Measurements from ENCODE around the gene RUFY2. TPM values are rescaled to one million over a fixed set of nuclear protein-coding genes. Genes with fewer than 3 reads are reported as not detected.

The RUFY2 gene
- total RNA-seq, 6 donors from 2014 or later = 10.3 to 47.7 (median 15.7) TPM

DNA sequence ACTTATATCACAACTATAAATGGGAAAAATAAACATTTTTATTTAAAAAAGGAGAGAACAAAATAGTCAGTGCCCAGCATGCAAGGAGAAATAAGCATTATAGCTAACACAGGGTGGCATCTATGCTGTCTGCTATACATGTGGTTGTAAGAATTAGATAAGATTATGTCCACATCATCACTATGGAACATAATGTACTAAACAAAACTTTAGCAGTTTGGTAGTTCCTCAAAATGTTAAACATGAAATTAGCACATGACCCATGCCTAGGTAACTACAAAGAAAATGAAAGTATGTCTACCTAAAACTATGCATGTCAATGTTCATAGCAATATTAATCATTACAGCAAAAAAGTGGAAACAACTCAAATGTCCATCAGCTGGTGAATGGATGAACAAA lies 28.7 kb upstream of the RUFY2 start:
- Histone ChIP-seq H3K9me3 (no peaks in the 10 kb centered on the region), H3K27ac (no peak overlapping the region), H3K27me3 (no peaks in the 10 kb centered on the region), H3K4me1 (no peaks in the 10 kb centered on the region), H3K4me3 (no peak overlapping the region), H3K36me3 (no peaks in the 10 kb centered on the region)
- no peak for DNase-seq
- TF ChIP-seq, protein P1, sequence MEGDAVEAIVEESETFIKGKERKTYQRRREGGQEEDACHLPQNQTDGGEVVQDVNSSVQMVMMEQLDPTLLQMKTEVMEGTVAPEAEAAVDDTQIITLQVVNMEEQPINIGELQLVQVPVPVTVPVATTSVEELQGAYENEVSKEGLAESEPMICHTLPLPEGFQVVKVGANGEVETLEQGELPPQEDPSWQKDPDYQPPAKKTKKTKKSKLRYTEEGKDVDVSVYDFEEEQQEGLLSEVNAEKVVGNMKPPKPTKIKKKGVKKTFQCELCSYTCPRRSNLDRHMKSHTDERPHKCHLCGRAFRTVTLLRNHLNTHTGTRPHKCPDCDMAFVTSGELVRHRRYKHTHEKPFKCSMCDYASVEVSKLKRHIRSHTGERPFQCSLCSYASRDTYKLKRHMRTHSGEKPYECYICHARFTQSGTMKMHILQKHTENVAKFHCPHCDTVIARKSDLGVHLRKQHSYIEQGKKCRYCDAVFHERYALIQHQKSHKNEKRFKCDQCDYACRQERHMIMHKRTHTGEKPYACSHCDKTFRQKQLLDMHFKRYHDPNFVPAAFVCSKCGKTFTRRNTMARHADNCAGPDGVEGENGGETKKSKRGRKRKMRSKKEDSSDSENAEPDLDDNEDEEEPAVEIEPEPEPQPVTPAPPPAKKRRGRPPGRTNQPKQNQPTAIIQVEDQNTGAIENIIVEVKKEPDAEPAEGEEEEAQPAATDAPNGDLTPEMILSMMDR (IDR thresholded peaks at IDR 0.05) = no peak
- no peak for TF ChIP-seq POLR2A (IDR thresholded peaks at IDR 0.05)
- TF ChIP-seq POLR2AphosphoS5 (IDR thresholded peaks at IDR 0.05) = no peak
- no peak for TF ChIP-seq EP300 (IDR thresholded peaks at IDR 0.05)
- peak in 1 of 2 donors; percentile 55 for ATAC-seq (ENCODE audit: low FRiP score in 2 of 2)

DNA sequence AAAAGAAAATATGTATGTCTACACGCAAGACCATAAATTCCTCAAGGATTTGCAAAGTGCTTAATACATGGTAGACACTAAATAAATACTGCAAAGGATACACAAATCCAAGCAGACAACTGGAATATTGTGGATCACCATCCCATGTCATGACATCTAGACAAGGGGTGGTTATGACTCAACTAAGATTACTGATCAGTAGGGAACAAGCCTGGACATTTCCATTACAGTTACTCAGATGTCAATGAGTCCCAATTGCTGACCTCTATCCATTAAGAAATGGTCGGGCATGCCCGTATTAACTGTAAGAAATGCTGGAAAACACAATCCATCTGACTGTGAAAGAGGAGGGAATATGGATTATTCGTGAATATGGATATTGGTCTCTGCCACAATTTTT lies 27.6 kb upstream of the RUFY2 start:
- WGBS, 2 donors = 97 to 99% methylated on average over 4 of the region's 4 CpGs
- DNase-seq (no peak), ATAC-seq (ENCODE audit: low FRiP score in 2 of 2) (no peak)
- Histone ChIP-seq H3K9me3 (no peaks in the 10 kb centered on the region), H3K4me3 (no peak overlapping the region), H3K36me3 (no peaks in the 10 kb centered on the region), H3K27ac (no peak overlapping the region), H3K27me3 (no peaks in the 10 kb centered on the region), H3K4me1 (no peaks in the 10 kb centered on the region)
- TF ChIP-seq, protein P1 (IDR thresholded peaks at IDR 0.05) = no peak
- TF ChIP-seq POLR2AphosphoS5 (IDR thresholded peaks at IDR 0.05) = no peak
- no peak for TF ChIP-seq EP300 (IDR thresholded peaks at IDR 0.05)
- TF ChIP-seq POLR2A (IDR thresholded peaks at IDR 0.05) = no peak

DNA sequence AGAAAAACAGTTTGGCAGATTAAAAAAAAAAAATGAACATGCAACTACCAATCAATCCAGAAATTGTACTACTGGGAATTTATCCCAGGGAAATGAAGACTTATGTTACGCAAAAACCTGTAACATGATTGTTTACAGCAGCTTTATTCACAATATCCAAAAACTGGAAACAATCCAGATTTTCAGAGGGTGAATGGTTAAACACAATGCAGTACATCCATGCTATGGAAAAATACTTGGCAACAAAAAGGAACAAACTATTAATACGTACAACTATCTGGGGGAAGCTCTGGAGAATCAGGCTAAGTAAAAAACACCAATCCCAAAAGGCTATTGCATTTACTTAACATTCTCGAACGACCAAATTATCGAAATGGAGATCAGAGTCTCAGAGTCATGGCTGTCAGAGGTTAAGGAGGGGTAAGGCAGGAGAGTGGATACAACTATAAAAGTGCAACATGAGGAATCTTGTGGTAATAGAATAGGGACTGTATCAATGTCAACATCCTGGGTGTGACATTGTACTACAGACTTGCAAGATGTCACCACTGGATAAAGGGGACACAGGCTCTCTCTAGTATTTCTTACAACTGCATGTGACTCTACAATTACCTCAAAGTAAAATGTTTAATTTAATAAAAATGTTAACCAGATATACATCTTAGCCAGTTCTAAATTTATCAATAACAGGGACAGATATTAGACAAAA lies 21.5 kb upstream of the RUFY2 start:
- 88 to 93% methylated on average over 5 of the region's 5 CpGs for WGBS, 2 donors
- no peaks in the 10 kb centered on the region for H3K9me3 ChIP-seq
- ATAC-seq (ENCODE audit: low FRiP score in 2 of 2) (no peak), DNase-seq (no peak)
- no peak overlapping the region for H3K27ac ChIP-seq
- H3K27me3 ChIP-seq = no peaks in the 10 kb centered on the region
- no peaks in the 10 kb centered on the region for H3K36me3 ChIP-seq
- H3K4me3 ChIP-seq = no peak overlapping the region
- TF ChIP-seq, protein P1 (IDR thresholded peaks at IDR 0.05) = no peak
- TF ChIP-seq EP300 (IDR thresholded peaks at IDR 0.05) (no peak), POLR2AphosphoS5 (IDR thresholded peaks at IDR 0.05) (no peak), POLR2A (IDR thresholded peaks at IDR 0.05) (no peak)
- no peaks in the 10 kb centered on the region for H3K4me1 ChIP-seq

DNA sequence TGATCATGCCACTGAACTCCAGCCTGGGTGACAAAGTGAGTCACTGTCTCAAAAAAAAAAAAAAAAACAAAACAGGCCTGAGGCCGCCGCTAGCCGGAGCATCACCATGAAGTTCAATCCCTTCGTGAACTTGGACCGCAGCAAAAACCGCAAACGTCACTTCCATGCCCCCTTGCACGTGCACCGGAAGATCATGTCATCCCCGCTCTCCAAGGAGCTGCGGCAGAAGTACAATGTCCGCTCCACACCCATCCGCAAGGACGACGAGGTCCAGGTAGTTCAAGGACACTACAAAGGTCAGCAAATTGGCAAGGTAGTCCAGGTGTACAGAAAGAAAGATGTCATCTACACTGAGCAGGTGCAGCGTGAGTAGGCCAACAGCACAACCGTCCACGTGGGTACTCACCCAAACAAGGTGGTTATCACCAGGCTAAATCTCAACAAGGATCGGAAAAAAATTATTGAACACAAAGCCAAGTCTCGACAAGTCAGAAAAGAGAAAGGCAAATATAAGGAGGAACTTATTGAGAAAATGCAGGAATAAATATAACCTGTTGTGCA lies 17.5 kb upstream of the RUFY2 start:
- Histone ChIP-seq H3K4me3 (no peak overlapping the region), H3K4me1 (no peaks in the 10 kb centered on the region), H3K36me3 (no peaks in the 10 kb centered on the region), H3K27ac (no peak overlapping the region), H3K9me3 (no peaks in the 10 kb centered on the region), H3K27me3 (no peaks in the 10 kb centered on the region)
- DNase-seq (no peak), ATAC-seq (ENCODE audit: low FRiP score in 2 of 2) (no peak)
- WGBS, 2 donors = 77 to 90% methylated on average over 20 of the region's 20 CpGs
- TF ChIP-seq POLR2A (IDR thresholded peaks at IDR 0.05) = no peak

DNA sequence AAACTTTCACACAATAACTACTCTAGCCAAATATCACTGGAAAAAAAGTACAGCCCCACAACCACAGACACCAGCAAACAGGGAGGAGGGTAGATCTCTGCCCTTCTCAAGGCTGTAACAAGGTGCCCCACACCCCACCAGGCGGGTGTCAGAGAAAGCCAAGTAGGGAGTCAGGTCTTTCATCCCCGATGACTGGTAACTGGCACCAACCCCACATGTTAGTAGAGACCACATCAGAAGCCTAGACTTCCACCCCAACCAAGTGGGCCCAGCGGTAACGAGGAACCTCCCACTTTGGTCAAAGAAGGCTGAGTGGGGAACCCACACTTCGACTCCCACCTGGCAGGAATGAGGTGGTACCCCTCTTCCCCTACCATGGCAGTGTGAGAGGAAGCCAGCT lies 16.4 kb upstream of the RUFY2 start:
- H3K27ac ChIP-seq = no peak overlapping the region
- ATAC-seq (ENCODE audit: low FRiP score in 2 of 2) (no peak), DNase-seq (no peak)
- H3K4me1 ChIP-seq = no peaks in the 10 kb centered on the region
- H3K4me3 ChIP-seq = no peak overlapping the region
- WGBS, 2 donors = 87 to 95% methylated on average over 5 of the region's 5 CpGs
- no peaks in the 10 kb centered on the region for H3K27me3 ChIP-seq
- no peaks in the 10 kb centered on the region for H3K36me3 ChIP-seq
- no peaks in the 10 kb centered on the region for H3K9me3 ChIP-seq
- TF ChIP-seq EP300 (IDR thresholded peaks at IDR 0.05) = no peak

DNA sequence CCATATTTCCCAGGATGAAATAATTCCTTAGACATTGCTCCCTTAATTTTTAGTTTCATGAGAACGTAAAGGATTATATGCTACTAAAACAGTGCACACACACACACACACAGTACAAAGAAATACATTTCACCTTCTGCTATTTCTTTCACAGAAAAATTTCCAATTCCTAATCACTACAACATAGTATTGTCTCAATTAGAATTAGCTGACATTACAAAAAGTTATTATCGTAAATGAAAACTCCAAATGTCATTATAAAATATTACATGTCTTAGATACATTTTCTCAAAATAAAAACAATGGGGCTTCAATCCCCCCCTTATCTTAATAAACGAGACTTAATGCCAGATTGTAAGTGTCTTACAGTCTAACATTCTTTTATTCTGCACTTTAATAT lies 12.3 kb upstream of the RUFY2 start:
- Histone ChIP-seq H3K27ac (no peak overlapping the region), H3K4me3 (no peak overlapping the region), H3K27me3 (no peaks in the 10 kb centered on the region), H3K36me3 (no peaks in the 10 kb centered on the region), H3K4me1 (no peaks in the 10 kb centered on the region), H3K9me3 (no peaks in the 10 kb centered on the region)
- DNase-seq = no peak
- ATAC-seq (ENCODE audit: low FRiP score in 2 of 2) = no peak
- 96 to 97% methylated on average over 3 of the region's 3 CpGs for WGBS, 2 donors
- TF ChIP-seq EP300 (IDR thresholded peaks at IDR 0.05) (no peak), POLR2A (IDR thresholded peaks at IDR 0.05) (no peak), POLR2AphosphoS5 (IDR thresholded peaks at IDR 0.05) (no peak)
- TF ChIP-seq, protein P1 (IDR thresholded peaks at IDR 0.05) = no peak
